ENCODE data around the gene ZNF669.

DNA sequence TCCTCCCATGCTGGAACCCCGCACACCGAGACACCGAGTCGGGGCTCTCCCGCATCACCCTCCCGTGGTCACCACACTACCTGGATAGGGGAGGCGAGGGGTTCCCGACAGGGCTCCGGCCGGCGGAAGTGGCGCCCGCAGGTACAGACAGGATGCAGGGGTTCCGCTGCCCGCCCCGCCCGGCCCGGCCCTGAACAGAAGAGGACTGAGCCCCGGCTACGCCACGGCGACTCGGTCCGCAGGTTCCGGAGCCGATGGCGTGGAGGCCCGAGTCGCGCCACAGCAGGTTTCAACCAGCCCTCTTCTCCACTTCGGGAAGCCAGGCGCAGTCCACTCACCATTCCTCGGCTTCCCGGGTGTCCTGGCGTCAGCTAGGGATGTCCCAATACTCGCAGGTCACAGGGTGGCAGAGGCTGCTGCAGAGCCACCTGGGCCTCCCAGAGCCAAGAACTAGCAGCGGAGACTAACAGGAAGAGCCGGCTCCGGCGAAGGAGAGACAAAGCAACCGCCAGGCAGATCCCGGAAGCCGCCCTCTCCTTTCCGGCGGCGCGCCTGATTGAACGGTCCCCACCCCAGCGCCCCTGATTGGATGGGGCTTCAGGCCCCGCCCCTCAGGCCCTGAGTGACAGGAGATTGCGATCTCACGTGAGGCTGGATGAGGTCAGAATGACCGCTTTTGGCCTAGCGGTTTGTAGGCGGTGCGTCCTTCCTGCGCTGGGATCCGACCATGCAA is at the start of gene ZNF669:
- TF ChIP-seq, protein P1, sequence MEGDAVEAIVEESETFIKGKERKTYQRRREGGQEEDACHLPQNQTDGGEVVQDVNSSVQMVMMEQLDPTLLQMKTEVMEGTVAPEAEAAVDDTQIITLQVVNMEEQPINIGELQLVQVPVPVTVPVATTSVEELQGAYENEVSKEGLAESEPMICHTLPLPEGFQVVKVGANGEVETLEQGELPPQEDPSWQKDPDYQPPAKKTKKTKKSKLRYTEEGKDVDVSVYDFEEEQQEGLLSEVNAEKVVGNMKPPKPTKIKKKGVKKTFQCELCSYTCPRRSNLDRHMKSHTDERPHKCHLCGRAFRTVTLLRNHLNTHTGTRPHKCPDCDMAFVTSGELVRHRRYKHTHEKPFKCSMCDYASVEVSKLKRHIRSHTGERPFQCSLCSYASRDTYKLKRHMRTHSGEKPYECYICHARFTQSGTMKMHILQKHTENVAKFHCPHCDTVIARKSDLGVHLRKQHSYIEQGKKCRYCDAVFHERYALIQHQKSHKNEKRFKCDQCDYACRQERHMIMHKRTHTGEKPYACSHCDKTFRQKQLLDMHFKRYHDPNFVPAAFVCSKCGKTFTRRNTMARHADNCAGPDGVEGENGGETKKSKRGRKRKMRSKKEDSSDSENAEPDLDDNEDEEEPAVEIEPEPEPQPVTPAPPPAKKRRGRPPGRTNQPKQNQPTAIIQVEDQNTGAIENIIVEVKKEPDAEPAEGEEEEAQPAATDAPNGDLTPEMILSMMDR (conservative IDR thresholded peaks at IDR 0.05) = no peak
- no peak for TF ChIP-seq EZH2 (IDR thresholded peaks at IDR 0.05; ENCODE audit: low read depth)
